C4-2B (cell line): ENCODE results near the gene WDTC1.
"Not testable (repeated sequence)": the region's sequence is repeated elsewhere in the genome, so short reads cannot be mapped to it uniquely, and the experiment has no call there.

Experiments used
- ZFX ChIP-seq: fragments of 450-650 bp; IDR thresholded peaks from 2 replicates; pipeline ENCODE4 v1.6.1; 2017
- TF ChIP-seq, protein P1 (sequence below): fragments of 450-650 bp; conservative IDR thresholded peaks from 2 replicates; pipeline ENCODE4 v1.5.1; 2017; ENCODE audit warnings: mild to moderate bottlenecking

GRCh38 chr1:27289125-27289524 is 54.7 kb downstream of the WDTC1 start:
- TF ChIP-seq, protein P1, sequence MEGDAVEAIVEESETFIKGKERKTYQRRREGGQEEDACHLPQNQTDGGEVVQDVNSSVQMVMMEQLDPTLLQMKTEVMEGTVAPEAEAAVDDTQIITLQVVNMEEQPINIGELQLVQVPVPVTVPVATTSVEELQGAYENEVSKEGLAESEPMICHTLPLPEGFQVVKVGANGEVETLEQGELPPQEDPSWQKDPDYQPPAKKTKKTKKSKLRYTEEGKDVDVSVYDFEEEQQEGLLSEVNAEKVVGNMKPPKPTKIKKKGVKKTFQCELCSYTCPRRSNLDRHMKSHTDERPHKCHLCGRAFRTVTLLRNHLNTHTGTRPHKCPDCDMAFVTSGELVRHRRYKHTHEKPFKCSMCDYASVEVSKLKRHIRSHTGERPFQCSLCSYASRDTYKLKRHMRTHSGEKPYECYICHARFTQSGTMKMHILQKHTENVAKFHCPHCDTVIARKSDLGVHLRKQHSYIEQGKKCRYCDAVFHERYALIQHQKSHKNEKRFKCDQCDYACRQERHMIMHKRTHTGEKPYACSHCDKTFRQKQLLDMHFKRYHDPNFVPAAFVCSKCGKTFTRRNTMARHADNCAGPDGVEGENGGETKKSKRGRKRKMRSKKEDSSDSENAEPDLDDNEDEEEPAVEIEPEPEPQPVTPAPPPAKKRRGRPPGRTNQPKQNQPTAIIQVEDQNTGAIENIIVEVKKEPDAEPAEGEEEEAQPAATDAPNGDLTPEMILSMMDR: not testable (repeated sequence)
- TF ChIP-seq ZFX: not testable (repeated sequence)
